GM23338 (cell line): ENCODE data around the gene GPSM1. TPM values are rescaled to one million over a fixed set of nuclear protein-coding genes. Genes with fewer than 3 reads are reported as not detected.

Source experiments
- ATAC-seq: fragments of 200-7000 bp; cut with Tn5 transposase; 3 replicates; pipeline ENCODE4 v1.9.1; 2020
- DNase-seq: peaks from one replicate; pipeline ENCODE4 v3.0.0-alpha.2; 2015; ENCODE audit warnings: low spot score
- H2AFZ ChIP-seq: fragments of 200-600 bp; sonication (generic); 2 replicates; pipeline ENCODE4 v1.8.0; 2016; ENCODE audit warnings: antibody characterized with exemption, mild to moderate bottlenecking, moderate library complexity
- H3F3A ChIP-seq: fragments of 200-600 bp; sonication (generic); replicated peaks from 2 replicates; pipeline ENCODE4 v1.8.0; 2017; ENCODE audit warnings: antibody characterized with exemption, mixed run types, low read depth
- H3K27ac ChIP-seq: fragments of 200-600 bp; sonication (generic); 2 replicates; pipeline ENCODE4 v1.6.1; 2016; ENCODE audit warnings: low read depth
- H3K27me3 ChIP-seq: fragments of 200-600 bp; sonication (generic); 2 replicates; pipeline ENCODE4 v1.8.0; 2016; ENCODE audit warnings: mild to moderate bottlenecking, mixed run types, moderate library complexity; ENCODE audit not compliant: insufficient read depth
- H3K36me3 ChIP-seq: fragments of 200-600 bp; sonication (generic); 2 replicates; pipeline ENCODE4 v1.8.0; 2016; ENCODE audit warnings: mild to moderate bottlenecking; ENCODE audit not compliant: insufficient read depth
- H3K4me1 ChIP-seq: fragments of 200-600 bp; sonication (generic); 2 replicates; pipeline ENCODE4 v1.8.0; 2016; ENCODE audit warnings: mild to moderate bottlenecking, moderate library complexity; ENCODE audit not compliant: insufficient read depth
- H3K4me2 ChIP-seq: fragments of 200-600 bp; sonication (generic); 2 replicates; pipeline ENCODE4 v1.7.1; 2017; ENCODE audit warnings: mixed run types
- H3K4me3 ChIP-seq: fragments of 200-600 bp; sonication (generic); 2 replicates; pipeline ENCODE4 v1.6.1; 2016; ENCODE audit warnings: mixed run types
- H3K79me2 ChIP-seq: fragments of 200-600 bp; sonication (generic); replicated peaks from 2 replicates; pipeline ENCODE4 v1.8.0; 2017; ENCODE audit warnings: mild to moderate bottlenecking; ENCODE audit not compliant: insufficient read depth
- H3K9me2 ChIP-seq: fragments of 200-600 bp; sonication (generic); 2 replicates; pipeline ENCODE4 v1.8.0; 2017; ENCODE audit not compliant: insufficient read depth
- H4K20me1 ChIP-seq: fragments of 200-600 bp; sonication (generic); replicated peaks from 2 replicates; pipeline ENCODE4 v1.8.0; 2017; ENCODE audit warnings: mild to moderate bottlenecking; ENCODE audit not compliant: insufficient read depth
- H3K27ac Mint-ChIP-seq: 2 replicates; pipeline ENCODE4 v1.8.0; 2020; ENCODE audit warnings: inconsistent platforms, mild to moderate bottlenecking, moderate library complexity, mixed read lengths
- H3K27me3 Mint-ChIP-seq: 3 replicates; pipeline ENCODE4 v1.8.0; 2022; ENCODE audit warnings: low read depth, mild to moderate bottlenecking, moderate library complexity, mixed read lengths, inconsistent platforms; ENCODE audit not compliant: insufficient read depth, poor library complexity
- H3K36me3 Mint-ChIP-seq: 3 replicates; pipeline ENCODE4 v1.8.0; 2021; ENCODE audit warnings: low read depth, mild to moderate bottlenecking, inconsistent platforms, moderate library complexity, mixed read lengths
- H3K4me1 Mint-ChIP-seq: 3 replicates; pipeline ENCODE4 v1.8.0; 2020; ENCODE audit warnings: mild to moderate bottlenecking, inconsistent platforms, mixed read lengths
- H3K4me3 Mint-ChIP-seq: 3 replicates; pipeline ENCODE4 v1.8.0; 2021; ENCODE audit warnings: moderate library complexity, mild to moderate bottlenecking, inconsistent platforms, mixed read lengths
- H3K9me3 Mint-ChIP-seq: 3 replicates; pipeline ENCODE4 v1.8.0; 2020; ENCODE audit warnings: moderate library complexity, mild to moderate bottlenecking, inconsistent platforms, mixed read lengths
- CREB1 ChIP-seq: fragments of 250-450 bp; sonication (Bioruptor Pico); IDR thresholded peaks from 2 replicates; pipeline ENCODE4 v1.5.0; 2020; ENCODE audit warnings: low read depth, mild to moderate bottlenecking, moderate library complexity
- EZH2 ChIP-seq: fragments of 200-600 bp; sonication (generic); IDR thresholded peaks from one replicate; pipeline ENCODE4 v1.8.0; 2017; ENCODE audit warnings: antibody characterized with exemption, mild to moderate bottlenecking, low read depth; ENCODE audit not compliant: unreplicated experiment
- EZH2phosphoT487 ChIP-seq: fragments of 200-600 bp; sonication (generic); IDR thresholded peaks from one replicate; pipeline ENCODE4 v1.8.1; 2018; ENCODE audit warnings: antibody characterized with exemption; ENCODE audit not compliant: unreplicated experiment
- JUNB ChIP-seq: IDR thresholded peaks from one replicate; pipeline ENCODE4 v1.6.1; 2016; ENCODE audit warnings: antibody characterized with exemption; ENCODE audit not compliant: unreplicated experiment
- NANOG ChIP-seq: IDR thresholded peaks from 2 replicates; pipeline ENCODE4 v1.6.1; 2016; ENCODE audit warnings: antibody characterized with exemption, borderline replicate concordance
- POLR2AphosphoS5 ChIP-seq: IDR thresholded peaks from 2 replicates; pipeline ENCODE4 v1.6.1; 2016; ENCODE audit warnings: antibody characterized with exemption, low read depth
- STAT1 ChIP-seq: IDR thresholded peaks from one replicate; pipeline ENCODE4 v1.6.1; 2016; ENCODE audit warnings: antibody characterized with exemption; ENCODE audit not compliant: unreplicated experiment
- ZNF114 ChIP-seq: fragments of 250-450 bp; sonication (Bioruptor Pico); IDR thresholded peaks from 2 replicates; pipeline ENCODE4 v1.5.0; 2020; ENCODE audit warnings: mild to moderate bottlenecking, moderate library complexity
- ZNF331 ChIP-seq: fragments of 250-450 bp; sonication (Bioruptor Pico); IDR thresholded peaks from 2 replicates; pipeline ENCODE4 v1.5.0; 2020; ENCODE audit warnings: low read depth, mild to moderate bottlenecking, moderate library complexity
- polyA plus RNA-seq: library from polyadenylated mRNA; unstranded; fragments of >200 nt; fragmentation: Nextera tagmentation; extraction: Ambion mirVana; gene quantifications from 2 replicates; pipeline ENCODE4 v1.2.1, GENCODE V29; 2016
- total RNA-seq: library from RNA; depleted of rRNA; stranded (reverse); fragments of >200 nt; shearing (Covaris generic); gene quantifications from 2 replicates; pipeline ENCODE4 v1.2.3, GENCODE V29; 2014
- TF ChIP-seq, protein P1 (sequence below), 2 experiments: fragments of 200-600 bp in 1 of 2; sonication (generic) in 1 of 2; conservative IDR thresholded peaks; 2 replicates each; pipeline versions ENCODE4 v1.5.1 to v1.6.1; 2016 to 2017; ENCODE audit warnings: antibody characterized with exemption in 2 of 2, low read depth in 2 of 2, mild to moderate bottlenecking in 2 of 2, moderate library complexity in 1 of 2
- TF ChIP-seq, protein P2 (sequence below): IDR thresholded peaks from one replicate; pipeline ENCODE4 v1.6.1; 2018; ENCODE audit warnings: antibody characterized with exemption; ENCODE audit not compliant: unreplicated experiment
- TF ChIP-seq, protein P3 (sequence below): IDR thresholded peaks from 2 replicates; pipeline ENCODE4 v1.6.1; 2016; ENCODE audit warnings: antibody characterized with exemption
- TF ChIP-seq, protein P4 (sequence below): fragments of 250-450 bp; sonication (Bioruptor Pico); IDR thresholded peaks from 2 replicates; pipeline ENCODE4 v1.5.0; 2020; ENCODE audit warnings: mild to moderate bottlenecking, moderate library complexity

Gene GPSM1
- total and polyA plus RNA-seq, 2 experiments from 2014 or later = 4.8 to 23.2 TPM

DNA sequence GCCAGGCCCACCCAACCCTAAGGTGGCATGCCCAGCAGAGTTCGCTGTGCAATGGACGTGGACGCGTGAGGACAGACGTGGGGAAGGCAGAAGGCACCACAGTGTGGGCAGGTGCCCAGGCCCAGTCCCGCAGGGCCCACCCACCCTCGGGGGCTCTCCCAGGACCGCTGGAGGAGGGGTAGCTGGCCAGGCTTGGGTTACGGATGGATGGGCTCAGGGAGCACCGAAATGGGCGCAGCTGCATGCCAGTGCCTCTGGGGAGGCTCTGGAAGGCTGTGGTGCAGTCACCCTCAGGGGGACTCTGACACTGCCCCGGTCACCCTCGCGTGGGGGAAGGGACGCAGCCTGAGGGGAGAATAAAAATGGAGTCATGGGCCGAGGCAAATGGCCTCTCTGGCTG is 9.6 kb upstream of the GPSM1 start:
- Histone ChIP-seq H3K36me3 (no peaks in the 10 kb centered on the region), H3K4me1 (no peaks in the 10 kb centered on the region), H3K27me3 (no peaks in the 10 kb centered on the region), H3F3A (no peaks in the 10 kb centered on the region), H3K4me3 (no peak overlapping the region), H3K27ac (no peak overlapping the region), H3K9me2 (no peaks in the 10 kb centered on the region), H3K4me2 (no peak overlapping the region), H2AFZ (no peak overlapping the region), H4K20me1 (no peaks in the 10 kb centered on the region), H3K79me2 (no peaks in the 10 kb centered on the region)
- Mint-ChIP-seq H3K27ac (no peak overlapping the region), H3K9me3 (peaks cover 17% of the 10 kb centered on the region), H3K4me3 (no peak overlapping the region), H3K4me1 (no peaks in the 10 kb centered on the region), H3K27me3 (peaks cover 13% of the 10 kb centered on the region), H3K36me3 (no peaks in the 10 kb centered on the region; the same call in 2 of the 3 replicates)
- ATAC-seq (no peak), DNase-seq (no peak)
- TF ChIP-seq STAT1 (no peak), EZH2 (no peak), JUNB (no peak), NANOG (no peak), ZNF114 (CRISPR knock-in tag) (no peak), ZNF331 (no peak), POLR2AphosphoS5 (no peak), EZH2phosphoT487 (no peak), CREB1 (CRISPR knock-in tag) (no peak)
- TF ChIP-seq, protein P1, sequence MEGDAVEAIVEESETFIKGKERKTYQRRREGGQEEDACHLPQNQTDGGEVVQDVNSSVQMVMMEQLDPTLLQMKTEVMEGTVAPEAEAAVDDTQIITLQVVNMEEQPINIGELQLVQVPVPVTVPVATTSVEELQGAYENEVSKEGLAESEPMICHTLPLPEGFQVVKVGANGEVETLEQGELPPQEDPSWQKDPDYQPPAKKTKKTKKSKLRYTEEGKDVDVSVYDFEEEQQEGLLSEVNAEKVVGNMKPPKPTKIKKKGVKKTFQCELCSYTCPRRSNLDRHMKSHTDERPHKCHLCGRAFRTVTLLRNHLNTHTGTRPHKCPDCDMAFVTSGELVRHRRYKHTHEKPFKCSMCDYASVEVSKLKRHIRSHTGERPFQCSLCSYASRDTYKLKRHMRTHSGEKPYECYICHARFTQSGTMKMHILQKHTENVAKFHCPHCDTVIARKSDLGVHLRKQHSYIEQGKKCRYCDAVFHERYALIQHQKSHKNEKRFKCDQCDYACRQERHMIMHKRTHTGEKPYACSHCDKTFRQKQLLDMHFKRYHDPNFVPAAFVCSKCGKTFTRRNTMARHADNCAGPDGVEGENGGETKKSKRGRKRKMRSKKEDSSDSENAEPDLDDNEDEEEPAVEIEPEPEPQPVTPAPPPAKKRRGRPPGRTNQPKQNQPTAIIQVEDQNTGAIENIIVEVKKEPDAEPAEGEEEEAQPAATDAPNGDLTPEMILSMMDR (conservative IDR thresholded peaks at IDR 0.05; ENCODE audit: low read depth in 2 of 2) = no peak
- TF ChIP-seq, protein P2, sequence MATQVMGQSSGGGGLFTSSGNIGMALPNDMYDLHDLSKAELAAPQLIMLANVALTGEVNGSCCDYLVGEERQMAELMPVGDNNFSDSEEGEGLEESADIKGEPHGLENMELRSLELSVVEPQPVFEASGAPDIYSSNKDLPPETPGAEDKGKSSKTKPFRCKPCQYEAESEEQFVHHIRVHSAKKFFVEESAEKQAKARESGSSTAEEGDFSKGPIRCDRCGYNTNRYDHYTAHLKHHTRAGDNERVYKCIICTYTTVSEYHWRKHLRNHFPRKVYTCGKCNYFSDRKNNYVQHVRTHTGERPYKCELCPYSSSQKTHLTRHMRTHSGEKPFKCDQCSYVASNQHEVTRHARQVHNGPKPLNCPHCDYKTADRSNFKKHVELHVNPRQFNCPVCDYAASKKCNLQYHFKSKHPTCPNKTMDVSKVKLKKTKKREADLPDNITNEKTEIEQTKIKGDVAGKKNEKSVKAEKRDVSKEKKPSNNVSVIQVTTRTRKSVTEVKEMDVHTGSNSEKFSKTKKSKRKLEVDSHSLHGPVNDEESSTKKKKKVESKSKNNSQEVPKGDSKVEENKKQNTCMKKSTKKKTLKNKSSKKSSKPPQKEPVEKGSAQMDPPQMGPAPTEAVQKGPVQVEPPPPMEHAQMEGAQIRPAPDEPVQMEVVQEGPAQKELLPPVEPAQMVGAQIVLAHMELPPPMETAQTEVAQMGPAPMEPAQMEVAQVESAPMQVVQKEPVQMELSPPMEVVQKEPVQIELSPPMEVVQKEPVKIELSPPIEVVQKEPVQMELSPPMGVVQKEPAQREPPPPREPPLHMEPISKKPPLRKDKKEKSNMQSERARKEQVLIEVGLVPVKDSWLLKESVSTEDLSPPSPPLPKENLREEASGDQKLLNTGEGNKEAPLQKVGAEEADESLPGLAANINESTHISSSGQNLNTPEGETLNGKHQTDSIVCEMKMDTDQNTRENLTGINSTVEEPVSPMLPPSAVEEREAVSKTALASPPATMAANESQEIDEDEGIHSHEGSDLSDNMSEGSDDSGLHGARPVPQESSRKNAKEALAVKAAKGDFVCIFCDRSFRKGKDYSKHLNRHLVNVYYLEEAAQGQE = no peak
- TF ChIP-seq, protein P3, sequence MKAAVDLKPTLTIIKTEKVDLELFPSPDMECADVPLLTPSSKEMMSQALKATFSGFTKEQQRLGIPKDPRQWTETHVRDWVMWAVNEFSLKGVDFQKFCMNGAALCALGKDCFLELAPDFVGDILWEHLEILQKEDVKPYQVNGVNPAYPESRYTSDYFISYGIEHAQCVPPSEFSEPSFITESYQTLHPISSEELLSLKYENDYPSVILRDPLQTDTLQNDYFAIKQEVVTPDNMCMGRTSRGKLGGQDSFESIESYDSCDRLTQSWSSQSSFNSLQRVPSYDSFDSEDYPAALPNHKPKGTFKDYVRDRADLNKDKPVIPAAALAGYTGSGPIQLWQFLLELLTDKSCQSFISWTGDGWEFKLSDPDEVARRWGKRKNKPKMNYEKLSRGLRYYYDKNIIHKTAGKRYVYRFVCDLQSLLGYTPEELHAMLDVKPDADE = no peak
- TF ChIP-seq, protein P4, sequence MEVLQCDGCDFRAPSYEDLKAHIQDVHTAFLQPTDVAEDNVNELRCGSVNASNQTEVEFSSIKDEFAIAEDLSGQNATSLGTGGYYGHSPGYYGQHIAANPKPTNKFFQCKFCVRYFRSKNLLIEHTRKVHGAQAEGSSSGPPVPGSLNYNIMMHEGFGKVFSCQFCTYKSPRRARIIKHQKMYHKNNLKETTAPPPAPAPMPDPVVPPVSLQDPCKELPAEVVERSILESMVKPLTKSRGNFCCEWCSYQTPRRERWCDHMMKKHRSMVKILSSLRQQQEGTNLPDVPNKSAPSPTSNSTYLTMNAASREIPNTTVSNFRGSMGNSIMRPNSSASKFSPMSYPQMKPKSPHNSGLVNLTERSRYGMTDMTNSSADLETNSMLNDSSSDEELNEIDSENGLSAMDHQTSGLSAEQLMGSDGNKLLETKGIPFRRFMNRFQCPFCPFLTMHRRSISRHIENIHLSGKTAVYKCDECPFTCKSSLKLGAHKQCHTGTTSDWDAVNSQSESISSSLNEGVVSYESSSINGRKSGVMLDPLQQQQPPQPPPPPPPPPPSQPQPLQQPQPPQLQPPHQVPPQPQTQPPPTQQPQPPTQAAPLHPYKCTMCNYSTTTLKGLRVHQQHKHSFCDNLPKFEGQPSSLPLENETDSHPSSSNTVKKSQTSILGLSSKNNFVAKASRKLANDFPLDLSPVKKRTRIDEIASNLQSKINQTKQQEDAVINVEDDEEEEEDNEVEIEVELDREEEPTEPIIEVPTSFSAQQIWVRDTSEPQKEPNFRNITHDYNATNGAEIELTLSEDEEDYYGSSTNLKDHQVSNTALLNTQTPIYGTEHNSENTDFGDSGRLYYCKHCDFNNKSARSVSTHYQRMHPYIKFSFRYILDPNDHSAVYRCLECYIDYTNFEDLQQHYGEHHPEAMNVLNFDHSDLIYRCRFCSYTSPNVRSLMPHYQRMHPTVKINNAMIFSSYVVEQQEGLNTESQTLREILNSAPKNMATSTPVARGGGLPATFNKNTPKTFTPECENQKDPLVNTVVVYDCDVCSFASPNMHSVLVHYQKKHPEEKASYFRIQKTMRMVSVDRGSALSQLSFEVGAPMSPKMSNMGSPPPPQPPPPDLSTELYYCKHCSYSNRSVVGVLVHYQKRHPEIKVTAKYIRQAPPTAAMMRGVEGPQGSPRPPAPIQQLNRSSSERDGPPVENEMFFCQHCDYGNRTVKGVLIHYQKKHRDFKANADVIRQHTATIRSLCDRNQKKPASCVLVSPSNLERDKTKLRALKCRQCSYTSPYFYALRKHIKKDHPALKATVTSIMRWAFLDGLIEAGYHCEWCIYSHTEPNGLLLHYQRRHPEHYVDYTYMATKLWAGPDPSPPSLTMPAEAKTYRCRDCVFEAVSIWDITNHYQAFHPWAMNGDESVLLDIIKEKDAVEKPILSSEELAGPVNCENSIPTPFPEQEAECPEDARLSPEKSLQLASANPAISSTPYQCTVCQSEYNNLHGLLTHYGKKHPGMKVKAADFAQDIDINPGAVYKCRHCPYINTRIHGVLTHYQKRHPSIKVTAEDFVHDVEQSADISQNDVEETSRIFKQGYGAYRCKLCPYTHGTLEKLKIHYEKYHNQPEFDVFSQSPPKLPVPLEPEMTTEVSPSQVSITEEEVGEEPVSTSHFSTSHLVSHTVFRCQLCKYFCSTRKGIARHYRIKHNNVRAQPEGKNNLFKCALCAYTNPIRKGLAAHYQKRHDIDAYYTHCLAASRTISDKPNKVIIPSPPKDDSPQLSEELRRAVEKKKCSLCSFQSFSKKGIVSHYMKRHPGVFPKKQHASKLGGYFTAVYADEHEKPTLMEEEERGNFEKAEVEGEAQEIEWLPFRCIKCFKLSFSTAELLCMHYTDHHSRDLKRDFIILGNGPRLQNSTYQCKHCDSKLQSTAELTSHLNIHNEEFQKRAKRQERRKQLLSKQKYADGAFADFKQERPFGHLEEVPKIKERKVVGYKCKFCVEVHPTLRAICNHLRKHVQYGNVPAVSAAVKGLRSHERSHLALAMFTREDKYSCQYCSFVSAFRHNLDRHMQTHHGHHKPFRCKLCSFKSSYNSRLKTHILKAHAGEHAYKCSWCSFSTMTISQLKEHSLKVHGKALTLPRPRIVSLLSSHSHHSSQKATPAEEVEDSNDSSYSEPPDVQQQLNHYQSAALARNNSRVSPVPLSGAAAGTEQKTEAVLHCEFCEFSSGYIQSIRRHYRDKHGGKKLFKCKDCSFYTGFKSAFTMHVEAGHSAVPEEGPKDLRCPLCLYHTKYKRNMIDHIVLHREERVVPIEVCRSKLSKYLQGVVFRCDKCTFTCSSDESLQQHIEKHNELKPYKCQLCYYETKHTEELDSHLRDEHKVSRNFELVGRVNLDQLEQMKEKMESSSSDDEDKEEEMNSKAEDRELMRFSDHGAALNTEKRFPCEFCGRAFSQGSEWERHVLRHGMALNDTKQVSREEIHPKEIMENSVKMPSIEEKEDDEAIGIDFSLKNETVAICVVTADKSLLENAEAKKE (CRISPR knock-in tag) = no peak
